Kasumi-1 (cell line): ENCODE data around the gene PLK5.
"Not testable (repeated sequence)": the region's sequence is repeated elsewhere in the genome, so short reads cannot be mapped to it uniquely, and the experiment has no call there.

Experiments
- DNase-seq, 2 experiments: peaks; one replicate each; lab custom pipeline; 2025; lab: John Stamatoyannopoulos, UW

The PLK5 gene

GRCh38 chr19:1491114-1491848 lies 32.6 kb upstream of the PLK5 start, which contains the start of gene REEP6:
TSS of gene REEP6 (plus strand) at chr19:1491181. CDS start at chr19:1491270, 89 bp downstream.
- DNase-seq, result no peak

- no peak for DNase-seq
Measured at GRCh38 chr19:1491849-1492170, 32.1 kb upstream of the PLK5 start.

DNA sequence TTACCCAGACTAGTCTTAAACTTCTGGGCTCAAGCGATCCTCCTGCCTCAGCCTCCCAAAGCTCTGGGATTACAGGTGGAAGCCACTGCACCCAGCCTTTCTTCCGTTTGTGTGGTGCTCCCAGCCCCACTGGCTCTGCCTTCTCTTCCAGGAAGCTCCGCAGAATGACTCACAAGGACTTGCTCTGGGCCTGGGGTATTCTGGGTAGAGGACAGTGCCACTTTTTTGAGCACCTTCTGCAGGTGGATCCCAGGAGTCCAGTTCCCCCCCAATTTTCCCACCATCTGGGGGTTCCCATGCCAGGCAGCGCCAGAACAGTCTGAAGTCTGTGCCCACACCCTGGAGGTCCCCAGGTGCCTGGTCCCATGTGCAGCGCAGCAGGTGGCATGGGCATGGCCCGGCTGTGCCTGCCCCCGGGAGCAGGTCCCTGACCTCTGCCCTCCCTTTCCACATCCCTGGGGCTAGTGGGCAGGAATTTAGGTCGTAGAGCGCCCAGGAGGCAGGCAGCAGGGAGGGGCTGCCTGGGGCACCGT lies 31.3 kb upstream of the PLK5 start:
- no peak for DNase-seq

DNA sequence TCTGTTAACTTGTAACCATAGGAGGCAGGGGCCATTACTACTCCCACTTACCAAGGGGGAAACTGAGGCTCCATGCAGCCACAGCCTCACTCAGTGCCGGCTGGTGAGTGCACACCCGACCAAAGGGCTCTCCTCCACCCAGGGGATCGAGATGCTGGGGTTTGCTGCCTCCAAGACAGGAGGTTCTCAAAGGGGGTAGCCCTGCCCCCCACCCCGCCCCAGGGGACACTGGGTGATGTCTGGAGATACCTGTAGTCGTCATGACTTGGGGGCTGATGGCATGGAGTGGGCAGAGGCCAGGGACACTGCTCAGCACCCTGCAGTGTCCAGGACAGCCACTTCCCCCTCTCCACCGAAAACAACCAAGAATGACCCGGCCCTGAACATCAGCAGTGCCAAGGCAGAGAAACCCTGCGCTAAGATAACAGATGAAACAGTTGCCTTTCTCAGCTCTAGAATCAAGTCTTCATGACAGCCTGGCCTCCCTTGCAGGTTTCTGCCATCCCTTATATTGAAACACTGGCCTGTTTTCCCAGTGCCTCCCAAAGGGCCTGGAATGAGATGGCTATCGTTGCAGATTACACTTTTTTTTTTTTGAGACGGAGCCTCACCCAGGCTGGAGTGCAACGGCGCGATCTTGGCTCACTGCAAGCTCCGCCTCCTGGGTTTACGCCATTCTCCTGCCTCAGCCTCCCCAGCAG lies 29.6 kb upstream of the PLK5 start:
- DNase-seq, result no peak

DNA sequence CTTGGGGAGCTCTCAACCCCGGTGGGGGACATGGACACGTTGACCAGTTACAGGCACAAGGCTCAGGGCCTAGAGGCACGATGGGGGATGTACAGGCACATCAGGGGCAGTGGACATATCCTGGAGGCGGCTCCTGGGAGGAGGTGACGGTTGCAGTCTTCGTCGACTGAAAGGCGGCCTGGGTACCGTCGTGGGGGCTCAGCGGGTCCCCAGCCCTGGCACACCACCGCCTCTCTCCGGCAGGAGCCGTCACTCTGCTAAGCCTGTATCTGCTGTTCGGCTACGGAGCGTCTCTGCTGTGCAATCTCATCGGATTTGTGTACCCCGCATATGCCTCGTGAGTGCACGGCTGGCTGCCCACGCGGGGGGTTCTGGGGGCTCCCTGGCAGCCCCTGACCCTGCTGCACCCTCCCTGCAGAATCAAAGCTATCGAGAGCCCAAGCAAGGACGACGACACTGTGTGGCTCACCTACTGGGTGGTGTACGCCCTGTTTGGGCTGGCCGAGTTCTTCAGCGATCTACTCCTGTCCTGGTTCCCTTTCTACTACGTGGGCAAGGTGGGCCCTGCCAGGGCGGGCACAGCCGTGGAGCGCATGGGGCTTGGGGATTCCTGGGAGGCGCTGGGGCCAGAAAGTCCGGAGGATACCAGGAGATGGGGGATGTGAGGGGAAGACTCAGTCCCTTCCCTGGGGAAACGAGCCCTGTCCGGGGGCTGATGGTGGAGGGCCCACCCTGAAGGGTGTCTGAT lies 28.7 kb upstream of the PLK5 start:
- no peak for DNase-seq

DNA sequence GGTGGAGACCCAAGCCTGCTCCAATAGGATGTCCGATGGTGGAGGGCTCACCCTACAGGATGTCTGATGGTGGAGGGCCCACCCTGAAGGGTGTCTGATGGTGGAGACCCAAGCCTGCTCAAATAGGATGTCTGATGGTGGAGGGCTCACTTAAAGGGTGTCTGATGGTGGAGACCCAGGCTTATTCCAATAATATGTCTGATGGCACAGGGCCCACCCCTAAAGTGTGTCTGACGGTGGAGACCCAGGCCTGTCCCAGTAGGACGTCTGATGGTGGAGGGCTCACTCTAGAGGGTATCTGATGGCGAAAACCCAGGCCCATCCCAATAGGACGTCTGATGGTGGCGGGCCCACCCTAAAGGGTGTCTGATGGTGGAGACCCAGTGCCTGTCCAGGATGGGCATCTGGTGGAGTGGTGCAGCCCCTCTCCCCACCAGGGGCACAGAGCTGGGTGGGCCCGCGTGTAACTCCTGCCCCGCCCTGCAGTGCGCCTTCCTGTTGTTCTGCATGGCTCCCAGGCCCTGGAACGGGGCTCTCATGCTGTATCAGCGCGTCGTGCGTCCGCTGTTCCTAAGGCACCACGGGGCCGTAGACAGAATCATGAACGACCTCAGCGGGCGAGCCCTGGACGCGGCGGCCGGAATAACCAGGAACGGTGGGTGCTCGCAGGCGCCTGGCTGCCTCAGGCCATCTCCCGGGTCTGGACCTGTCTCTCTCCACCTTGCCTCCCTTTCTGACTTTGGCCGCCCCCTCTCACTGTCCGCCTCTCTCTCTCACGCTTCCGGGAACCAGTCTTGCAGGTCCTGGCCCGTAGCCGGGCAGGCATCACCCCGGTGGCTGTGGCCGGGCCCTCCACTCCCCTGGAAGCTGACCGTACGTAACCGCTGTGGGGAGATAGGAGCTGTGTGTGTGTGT lies 27.8 kb upstream of the PLK5 start:
- DNase-seq, result no peak

- DNase-seq, result no peak
Measured at GRCh38 chr19:1496714-1497577, 26.9 kb upstream of the PLK5 start.

DNA sequence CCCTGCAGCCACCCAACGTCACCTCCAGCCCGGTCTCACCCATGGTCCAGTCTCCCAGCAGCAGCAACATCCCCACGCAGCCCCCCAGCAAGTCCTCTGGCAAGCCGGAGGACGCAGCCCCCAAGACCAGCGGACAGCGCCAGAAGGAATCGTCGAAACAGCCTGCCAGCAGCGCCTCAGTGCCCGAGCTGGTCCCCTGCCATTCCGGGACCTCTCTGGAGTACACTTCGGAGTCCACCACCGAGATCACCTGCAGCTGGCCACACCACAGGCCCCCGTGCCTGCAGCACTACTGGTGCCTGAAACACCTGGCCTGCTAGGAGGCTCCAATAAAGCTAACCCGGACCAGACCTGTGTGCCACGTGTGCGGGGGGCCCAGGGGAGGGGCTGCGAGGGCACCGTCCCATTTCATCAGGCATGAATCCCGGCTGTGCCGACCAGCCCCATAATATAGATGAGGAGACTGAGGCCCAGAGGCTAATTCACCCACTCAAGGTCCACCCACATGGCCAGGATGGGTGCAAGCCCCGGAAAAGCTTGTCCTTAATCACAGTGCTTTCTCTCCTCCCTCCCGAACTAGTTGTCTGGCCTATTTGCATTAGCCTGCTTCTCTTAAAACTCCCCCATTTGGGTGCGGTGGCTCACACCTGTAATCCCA lies 26.2 kb upstream of the PLK5 start:
- no peak for DNase-seq

DNA sequence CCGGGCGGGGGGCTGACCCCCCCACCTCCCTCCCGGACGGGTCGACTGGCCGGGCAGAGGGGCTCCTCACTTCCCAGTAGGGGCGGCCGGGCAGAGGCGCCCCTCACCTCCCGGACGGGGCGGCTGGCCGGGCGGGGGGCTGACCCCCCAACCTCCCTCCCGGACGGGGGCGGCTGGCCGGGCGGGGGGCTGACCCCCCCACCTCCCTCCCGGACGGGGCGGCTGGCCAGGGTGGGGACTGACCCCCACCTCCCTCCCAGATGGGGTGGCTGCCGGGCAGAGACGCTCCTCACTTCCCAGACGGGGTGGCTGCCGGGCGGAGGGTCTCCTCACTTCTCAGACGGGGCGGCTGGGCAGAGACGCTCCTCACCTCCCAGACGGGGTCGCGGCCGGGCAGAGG lies 24.6 kb upstream of the PLK5 start:
- DNase-seq, result not testable (repeated sequence)

- DNase-seq, result no peak
Measured at GRCh38 chr19:1501200-1501595, 22.7 kb upstream of the PLK5 start.

- DNase-seq, result no peak
Measured at GRCh38 chr19:1502433-1503088, 21.3 kb upstream of the PLK5 start.

- DNase-seq, result peak in 1 of 2 experiments; percentile 35
Measured at GRCh38 chr19:1503089-1503924, 20.6 kb upstream of the PLK5 start.

DNA sequence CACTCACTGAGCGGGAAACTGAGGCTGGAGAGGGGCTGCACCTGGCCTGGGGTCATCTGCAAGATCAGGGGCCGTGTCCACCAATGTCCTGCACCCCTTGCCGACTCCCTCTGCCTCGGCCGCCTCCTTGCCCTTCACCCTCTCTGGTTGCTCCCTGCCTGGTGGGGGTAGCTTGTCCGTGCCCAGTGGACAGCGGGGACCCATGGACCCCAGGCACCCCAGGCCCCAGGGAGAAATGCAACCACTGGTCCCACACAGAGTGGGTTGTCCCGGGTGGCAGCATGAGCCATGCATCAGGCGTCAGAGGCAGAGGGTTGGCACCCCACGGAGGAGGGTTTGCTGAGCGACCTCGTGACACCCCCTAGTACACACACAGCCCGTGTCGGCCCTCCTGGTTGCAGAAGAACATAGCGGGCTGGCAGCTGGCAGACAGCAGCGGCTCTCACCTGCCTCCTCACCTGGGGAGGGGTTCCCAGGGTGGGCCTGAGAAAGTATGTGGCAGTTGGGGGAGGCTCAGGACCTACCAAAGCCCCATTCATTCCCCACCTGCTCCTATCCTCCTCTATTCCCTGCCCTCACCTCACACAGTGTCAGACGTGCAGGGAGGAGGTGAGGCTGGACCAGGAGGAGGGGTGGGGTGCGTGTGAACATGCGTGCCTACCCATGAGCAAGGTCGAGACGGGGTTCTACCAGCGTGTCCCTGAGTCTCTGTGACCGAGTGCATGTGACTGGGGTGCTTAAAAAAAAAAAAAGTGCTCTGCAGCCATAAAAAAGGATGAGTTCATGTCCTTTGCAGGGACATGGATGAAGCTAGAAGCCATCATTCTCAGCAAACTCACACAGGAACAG lies 19.7 kb upstream of the PLK5 start:
- DNase-seq, result no peak

- DNase-seq, result no peak
Measured at GRCh38 chr19:1505012-1505411, 18.9 kb upstream of the PLK5 start.

- DNase-seq, result no peak
Measured at GRCh38 chr19:1505991-1506881, 17.6 kb upstream of the PLK5 start.

DNA sequence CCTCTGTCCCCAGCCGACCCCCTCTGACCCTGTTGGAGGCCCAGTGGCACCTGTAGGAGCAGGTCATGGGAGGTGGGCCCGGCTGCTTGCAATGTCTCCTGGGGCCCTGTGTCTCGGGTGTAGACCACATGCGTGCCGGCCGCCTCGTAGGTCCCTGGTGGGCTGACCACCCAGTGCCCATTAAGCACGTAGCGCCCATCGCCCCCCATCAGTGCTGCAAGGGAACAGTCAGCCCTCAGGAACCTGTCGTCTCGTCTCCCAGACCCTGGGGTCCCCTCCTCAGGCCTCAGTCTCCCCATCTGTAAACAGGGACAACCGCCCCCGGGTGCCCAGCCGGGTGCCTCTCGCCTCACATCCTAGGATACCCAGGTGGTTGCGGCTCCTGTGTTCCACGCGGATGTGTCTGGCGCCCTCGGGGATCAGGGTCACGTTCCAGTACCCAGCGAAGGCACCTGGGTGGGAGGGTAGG lies 16.7 kb upstream of the PLK5 start:
- no peak for DNase-seq
